ENCODE results near the gene EIF3L.
A peak's percentile ranks its signal among the peaks of the same experiment; 100 is the strongest.
"Not testable (repeated sequence)": the region's sequence is repeated elsewhere in the genome, so short reads cannot be mapped to it uniquely, and the experiment has no call there.

The EIF3L gene

GRCh38 chr22:37849089-37849751 lies at the start of gene EIF3L:
EIF3L (plus strand) TSS chr22:37849419; CDS start chr22:37849450, 31 bp downstream.
- peak; percentile 72 to 82 (median 80) for DNase-seq

GRCh38 chr22:37799979-37800378 lies 49.2 kb upstream of the EIF3L start:
- not testable (repeated sequence) for DNase-seq

GRCh38 chr22:37801946-37802309 lies 47.3 kb upstream of the EIF3L start:
- DNase-seq = peak in 1 of 6 experiments; percentile 37

GRCh38 chr22:37802310-37803194 lies 46.7 kb upstream of the EIF3L start:
- peak in 1 of 6 experiments; percentile 37 for DNase-seq

GRCh38 chr22:37803195-37803638 lies 46.0 kb upstream of the EIF3L start:
- no peak for DNase-seq

- DNase-seq = no peak
These were observed 45.4 kb upstream of the EIF3L start for GRCh38 chr22:37803639-37804351.

- no peak for DNase-seq
These were observed 44.8 kb upstream of the EIF3L start for GRCh38 chr22:37804352-37804880.

- DNase-seq = peak; percentile 41 to 74 (median 59)
These were observed 44.1 kb upstream of the EIF3L start for GRCh38 chr22:37804881-37805809.

- DNase-seq = no peak
These were observed 43.4 kb upstream of the EIF3L start for GRCh38 chr22:37805810-37806277.

GRCh38 chr22:37806409-37807333 lies 42.5 kb upstream of the EIF3L start:
- peak in 1 of 6 experiments; percentile 13 for DNase-seq

GRCh38 chr22:37807410-37808293 lies 41.6 kb upstream of the EIF3L start, which contains the start of gene GCAT:
GCAT (plus strand) TSS chr22:37807934; CDS start chr22:37807968, 34 bp downstream.
- peak; percentile 53 to 84 (median 70) for DNase-seq

GRCh38 chr22:37808294-37808657 lies 40.9 kb upstream of the EIF3L start:
- peak in 1 of 6 experiments; percentile 38 for DNase-seq

GRCh38 chr22:37809672-37810333 lies 39.4 kb upstream of the EIF3L start:
- DNase-seq = no peak

GRCh38 chr22:37811867-37812266 lies 37.4 kb upstream of the EIF3L start:
- no peak for DNase-seq

GRCh38 chr22:37812869-37813678 lies 36.1 kb upstream of the EIF3L start:
- no peak for DNase-seq

- DNase-seq = no peak
These were observed 33.6 kb upstream of the EIF3L start for GRCh38 chr22:37815593-37815992.

GRCh38 chr22:37816543-37817180 lies 32.6 kb upstream of the EIF3L start:
- no peak for DNase-seq

All from stimulated activated naive CD4-positive, alpha-beta T cell (primary cell).